MM.1S (cell line): ENCODE results near the gene ATP23.

Experiments
- DNase-seq: peaks from one replicate; pipeline ENCODE4 v3.0.0-alpha.2; 2015
- H2AFZ ChIP-seq: fragments of 300-600 bp; sonication (generic); 2 replicates; pipeline ENCODE4 v1.6.0; 2016; ENCODE audit warnings: antibody characterized with exemption, low read length
- H3F3A ChIP-seq: fragments of 300-600 bp; sonication (generic); 2 replicates; pipeline ENCODE4 v1.6.1; 2016; ENCODE audit warnings: mild to moderate bottlenecking, antibody characterized with exemption, low read length, moderate library complexity, mixed read lengths; ENCODE audit not compliant: insufficient read depth
- H3K27ac ChIP-seq: fragments of 300-600 bp; sonication (generic); 2 replicates; pipeline ENCODE4 v1.5.1; 2016; ENCODE audit warnings: mild to moderate bottlenecking, low read length
- H3K27me3 ChIP-seq: fragments of 300-600 bp; sonication (generic); replicated peaks from 2 replicates; pipeline ENCODE4 v1.6.0; 2016; ENCODE audit warnings: low read length; ENCODE audit not compliant: insufficient read depth
- H3K36me3 ChIP-seq: fragments of 300-600 bp; sonication (generic); replicated peaks from 2 replicates; pipeline ENCODE4 v1.6.1; 2016; ENCODE audit warnings: mild to moderate bottlenecking, low read length, mixed read lengths; ENCODE audit not compliant: insufficient read depth
- H3K4me1 ChIP-seq: fragments of 300-600 bp; sonication (generic); 2 replicates; pipeline ENCODE4 v1.6.1; 2016; ENCODE audit warnings: low read length, mixed read lengths
- H3K4me2 ChIP-seq: fragments of 300-600 bp; sonication (generic); 2 replicates; pipeline ENCODE4 v1.6.0; 2016; ENCODE audit warnings: low read depth, low read length
- H3K4me3 ChIP-seq: fragments of 300-600 bp; sonication (generic); 2 replicates; pipeline ENCODE4 v1.5.1; 2016; ENCODE audit warnings: low read length, mixed read lengths
- H3K79me2 ChIP-seq: fragments of 300-600 bp; sonication (generic); 2 replicates; pipeline ENCODE4 v1.6.1; 2016; ENCODE audit warnings: mixed run types, low read length, mixed read lengths
- H3K9ac ChIP-seq: fragments of 300-600 bp; sonication (generic); 2 replicates; pipeline ENCODE4 v1.6.1; 2016; ENCODE audit warnings: low read length, mixed read lengths
- H3K9me2 ChIP-seq: fragments of 300-600 bp; sonication (generic); replicated peaks from 2 replicates; pipeline ENCODE4 v1.6.1; 2016; ENCODE audit warnings: mild to moderate bottlenecking, low read length, mixed read lengths; ENCODE audit not compliant: insufficient read depth
- H3K9me3 ChIP-seq: fragments of 300-600 bp; sonication (generic); replicated peaks from 2 replicates; pipeline ENCODE4 v1.6.1; 2016; ENCODE audit warnings: mild to moderate bottlenecking, low read length, mixed read lengths; ENCODE audit not compliant: insufficient read depth
- H4K20me1 ChIP-seq: fragments of 300-600 bp; sonication (generic); 2 replicates; pipeline ENCODE4 v1.6.1; 2016; ENCODE audit warnings: mild to moderate bottlenecking, low read length, moderate library complexity, mixed read lengths; ENCODE audit not compliant: insufficient read depth
- CTCF ChIP-seq: fragments of 300-600 bp; sonication (generic); IDR thresholded peaks from 2 replicates; pipeline ENCODE4 v1.5.1; 2016; ENCODE audit warnings: antibody characterized with exemption, low read length, mixed read lengths
- EZH2 ChIP-seq: fragments of 300-600 bp; sonication (generic); optimal IDR thresholded peaks from 2 replicates; pipeline ENCODE3; 2017; ENCODE audit warnings: low read depth, mild to moderate bottlenecking, antibody characterized with exemption, low read length, mixed read lengths
- EZH2phosphoT487 ChIP-seq: fragments of 300-600 bp; sonication (generic); IDR thresholded peaks from 2 replicates; pipeline ENCODE4 v1.6.1; 2018; ENCODE audit warnings: antibody characterized with exemption, low read length

ATP23 gene

GRCh38 chr12:57990241-57990883, 49.0 kb downstream of the ATP23 start:
- no peak overlapping the region for H2AFZ ChIP-seq
- H3K9me2 ChIP-seq = no peaks in the 10 kb centered on the region
- TF ChIP-seq EZH2 = no peak
- H3K9ac ChIP-seq = no peak overlapping the region
- no peaks in the 10 kb centered on the region for H3K79me2 ChIP-seq
- 0 out of 2 replicates have a peak overlapping the region, but pooled peaks have one; percentile 7 for H3K27ac ChIP-seq
- no peak overlapping the region for H3K4me2 ChIP-seq
- no peaks in the 10 kb centered on the region for H4K20me1 ChIP-seq
- H3K4me3 ChIP-seq = no peak overlapping the region
- H3K9me3 ChIP-seq = no peaks in the 10 kb centered on the region
- H3F3A ChIP-seq = no peaks in the 10 kb centered on the region
- H3K36me3 ChIP-seq = no peaks in the 10 kb centered on the region
- H3K4me1 ChIP-seq = no peaks in the 10 kb centered on the region
- DNase-seq = no peak
- H3K27me3 ChIP-seq = no peaks in the 10 kb centered on the region

- Histone ChIP-seq H3K27me3 (no peaks in the 10 kb centered on the region), H3K36me3 (no peaks in the 10 kb centered on the region), H3K9me3 (no peaks in the 10 kb centered on the region), H3K4me3 (no peak overlapping the region), H3K9ac (no peak overlapping the region), H3F3A (no peaks in the 10 kb centered on the region), H3K9me2 (no peaks in the 10 kb centered on the region), H3K27ac (no peak overlapping the region), H4K20me1 (no peaks in the 10 kb centered on the region), H3K4me2 (no peak overlapping the region), H3K79me2 (no peaks in the 10 kb centered on the region), H3K4me1 (no peaks in the 10 kb centered on the region), H2AFZ (no peak overlapping the region)
- TF ChIP-seq CTCF (no peak), EZH2 (no peak), EZH2phosphoT487 (no peak)
- no peak for DNase-seq
Observed at GRCh38 chr12:57992001-57992400, 50.6 kb downstream of the ATP23 start.

- no peaks in the 10 kb centered on the region for H4K20me1 ChIP-seq
- no peaks in the 10 kb centered on the region for H3K36me3 ChIP-seq
- H3K9me3 ChIP-seq = no peaks in the 10 kb centered on the region
- no peaks in the 10 kb centered on the region for H3F3A ChIP-seq
- no peak overlapping the region for H3K27ac ChIP-seq
- H3K9me2 ChIP-seq = no peaks in the 10 kb centered on the region
- H3K4me3 ChIP-seq = no peak overlapping the region
- H3K4me1 ChIP-seq = no peaks in the 10 kb centered on the region
- no peak overlapping the region for H3K4me2 ChIP-seq
- no peak for TF ChIP-seq EZH2
- TF ChIP-seq EZH2phosphoT487 = no peak
- TF ChIP-seq CTCF = no peak
- no peak for DNase-seq
- no peaks in the 10 kb centered on the region for H3K79me2 ChIP-seq
- H3K9ac ChIP-seq = no peak overlapping the region
- no peak overlapping the region for H2AFZ ChIP-seq
- H3K27me3 ChIP-seq = no peaks in the 10 kb centered on the region
Observed at GRCh38 chr12:57993030-57993429, 51.7 kb downstream of the ATP23 start.

GRCh38 chr12:57993834-57994233, 52.5 kb downstream of the ATP23 start:
- Histone ChIP-seq H3K36me3 (no peaks in the 10 kb centered on the region), H3K9ac (no peak overlapping the region), H3K4me2 (no peak overlapping the region), H3K27ac (no peak overlapping the region), H3K4me3 (no peak overlapping the region), H3K27me3 (no peaks in the 10 kb centered on the region), H3K79me2 (no peaks in the 10 kb centered on the region), H3K9me2 (no peaks in the 10 kb centered on the region), H4K20me1 (no peaks in the 10 kb centered on the region), H3K4me1 (no peaks in the 10 kb centered on the region), H2AFZ (no peak overlapping the region), H3K9me3 (no peaks in the 10 kb centered on the region), H3F3A (no peaks in the 10 kb centered on the region)
- TF ChIP-seq EZH2phosphoT487 (no peak), CTCF (no peak), EZH2 (no peak)
- DNase-seq = no peak
